Astrocyte of the spinal cord (primary cell): Measurements from ENCODE around the gene MS4A10.
A peak's percentile ranks its signal among the peaks of the same experiment; 100 is the strongest.

Source experiments
- DNase-seq: peaks from one replicate; pipeline ENCODE4 v3.0.0; 2011; ENCODE audit warnings: low read depth, low spot score
- H3K4me3 ChIP-seq: 2 replicates; pipeline ENCODE4 v1.5.1; 2011; ENCODE audit warnings: low read depth, mild to moderate bottlenecking, low read length, moderate library complexity
- CTCF ChIP-seq: IDR thresholded peaks from 2 replicates; pipeline ENCODE4 v1.5.1; 2012; ENCODE audit warnings: low read depth, mild to moderate bottlenecking, low read length, inconsistent platforms
- in situ Hi-C: cut with HindIII; loops from 2 replicates; pipeline ENCODE4 v1.10.0; 2017; ENCODE audit warnings: low sequenced_read_pairs

Gene MS4A10

GRCh38 chr11:60771879-60772525 lies 13.1 kb upstream of the MS4A10 start:
- in situ Hi-C loops = no loop called here
- TF ChIP-seq CTCF = no peak
- no peak overlapping the region for H3K4me3 ChIP-seq
- no peak for DNase-seq

- DNase-seq = no peak
- no peak for TF ChIP-seq CTCF
- in situ Hi-C loops = no loop called here
- H3K4me3 ChIP-seq = no peak overlapping the region
These were observed 12.5 kb upstream of the MS4A10 start for GRCh38 chr11:60772666-60773065.

GRCh38 chr11:60774726-60775125 lies 10.4 kb upstream of the MS4A10 start:
- no peak for DNase-seq
- no peak for TF ChIP-seq CTCF
- in situ Hi-C loops = no loop called here
- H3K4me3 ChIP-seq = no peak overlapping the region

GRCh38 chr11:60775420-60775961 lies 9.6 kb upstream of the MS4A10 start:
- in situ Hi-C loops = no loop called here
- peak; percentile 87 for DNase-seq
- peak; percentile 93 for TF ChIP-seq CTCF
- no peak overlapping the region for H3K4me3 ChIP-seq

GRCh38 chr11:60776167-60776566 lies 9.0 kb upstream of the MS4A10 start:
- no peak for TF ChIP-seq CTCF
- H3K4me3 ChIP-seq = no peak overlapping the region
- in situ Hi-C loops = no loop called here
- no peak for DNase-seq

GRCh38 chr11:60777106-60777505 lies 8.0 kb upstream of the MS4A10 start:
- in situ Hi-C loops = no loop called here
- H3K4me3 ChIP-seq = no peak overlapping the region
- no peak for TF ChIP-seq CTCF
- no peak for DNase-seq
